ENCODE results near the gene DLK1. TPM values are rescaled to one million over a fixed set of nuclear protein-coding genes. Genes with fewer than 3 reads are reported as not detected.

Gene DLK1
- total and polyA plus RNA-seq, 2 of the 4 experiments (the other 2 are of a cell fraction): under 0.01 to 0.07 TPM

DNA sequence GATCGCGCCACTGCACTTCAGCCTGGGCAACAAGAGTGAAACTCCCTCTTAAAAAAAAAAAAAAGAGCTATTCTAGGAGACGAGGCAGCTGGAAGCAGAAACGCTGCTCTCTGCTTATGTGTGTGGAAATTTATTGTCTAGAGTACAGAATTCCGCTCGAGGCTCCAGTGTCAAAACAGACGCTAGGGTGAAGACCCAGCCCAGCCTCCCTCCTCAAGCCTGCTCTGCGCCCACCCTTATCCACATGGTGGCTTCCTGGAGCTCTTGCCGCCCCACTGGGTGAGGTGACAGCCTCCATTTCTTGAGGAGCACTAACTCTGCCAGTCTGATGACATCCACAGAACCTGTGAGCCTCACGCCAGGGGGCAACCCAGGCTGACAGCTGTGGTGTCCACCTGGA is 49.5 kb upstream of the DLK1 start:
- no peak overlapping the region for H2AK5ac ChIP-seq (ENCODE audit: low read depth, low read length)
- peaks cover 10% of the 10 kb centered on the region for H3K4me1 ChIP-seq (ENCODE audit: control insufficient read depth, insufficient read depth, low read length)
- no peak overlapping the region for H3K4me3 ChIP-seq (ENCODE audit: insufficient read depth, low read depth, low read length)
- no peak overlapping the region for H3K4me2 ChIP-seq (ENCODE audit: low read depth, low read length)
- BruUV-seq (replicated peaks): no TSS peak
- DNase-seq (no peak), ATAC-seq (ENCODE audit: low read depth) (no peak)
- no peak overlapping the region for H2BK5ac ChIP-seq (ENCODE audit: low read depth, low read length, poor library complexity, severe bottlenecking)
- H3K23ac ChIP-seq (ENCODE audit: low read depth, low read length): no peak overlapping the region
- no peak overlapping the region; the same call in 2 of the 3 replicates for H2BK15ac ChIP-seq (ENCODE audit: low read depth, low read length)
- no peaks in the 10 kb centered on the region for H3K79me1 ChIP-seq (ENCODE audit: low read depth in 1 of 2, low read length in 2 of 2)
- no peak overlapping the region for H4K8ac ChIP-seq (ENCODE audit: low read depth in 2 of 2, low read length in 2 of 2)
- no peak overlapping the region for H3K4ac ChIP-seq (ENCODE audit: low read depth, low read length)
- ChIA-PET POLR2A (ENCODE audit: unreplicated experiment) (no interaction called here), CTCF (no interaction called here)
- in situ Hi-C loops (cut with MboI; ENCODE audit: low sequenced_read_pairs) (no loop called here), dilution Hi-C loops (cut with HindIII; ENCODE audit: low sequenced_read_pairs, unreplicated experiment) (no loop called here), intact Hi-C loops (cut with micrococcal nuclease) (no loop called here)
- no peak overlapping the region for H4K91ac ChIP-seq (ENCODE audit: insufficient read depth, low read depth, low read length)
- no peak overlapping the region for H3K27ac ChIP-seq (ENCODE audit: insufficient read depth, low read length)
- H3K36me3 ChIP-seq (ENCODE audit: control insufficient read depth, insufficient read depth, low read length): no peaks in the 10 kb centered on the region
- H3K9me3 ChIP-seq (ENCODE audit: control insufficient read depth, insufficient read depth, low read length): peaks cover 5% of the 10 kb centered on the region
- H3K27me3 ChIP-seq (ENCODE audit: control insufficient read depth, insufficient read depth, low read length): peaks cover 30% of the 10 kb centered on the region
- peak overlapping the region; percentile 72 for H2AFZ ChIP-seq (replicated peaks; ENCODE audit: low read length, poor library complexity)
- H3K14ac ChIP-seq (replicated peaks; ENCODE audit: low read depth, low read length): 0 out of 2 replicates have a peak overlapping the region, but pooled peaks have one; percentile 62
- no CpG with 5 or more reads among the region's 10 CpGs for WGBS, 2 experiments (ENCODE audit: extremely low coverage in 2 of 2, insufficient read length in 1 of 2)
- no peaks in the 10 kb centered on the region; the same call in 1 of the 2 replicates for H3K9me1 ChIP-seq (ENCODE audit: insufficient read depth, low read length)
- no peak overlapping the region for H2BK120ac ChIP-seq (ENCODE audit: low read depth, low read length)
- no peak for TF ChIP-seq RAD21 (IDR thresholded peaks at IDR 0.05; ENCODE audit: low read length)
- TF ChIP-seq, protein P1, sequence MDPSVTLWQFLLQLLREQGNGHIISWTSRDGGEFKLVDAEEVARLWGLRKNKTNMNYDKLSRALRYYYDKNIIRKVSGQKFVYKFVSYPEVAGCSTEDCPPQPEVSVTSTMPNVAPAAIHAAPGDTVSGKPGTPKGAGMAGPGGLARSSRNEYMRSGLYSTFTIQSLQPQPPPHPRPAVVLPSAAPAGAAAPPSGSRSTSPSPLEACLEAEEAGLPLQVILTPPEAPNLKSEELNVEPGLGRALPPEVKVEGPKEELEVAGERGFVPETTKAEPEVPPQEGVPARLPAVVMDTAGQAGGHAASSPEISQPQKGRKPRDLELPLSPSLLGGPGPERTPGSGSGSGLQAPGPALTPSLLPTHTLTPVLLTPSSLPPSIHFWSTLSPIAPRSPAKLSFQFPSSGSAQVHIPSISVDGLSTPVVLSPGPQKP (IDR thresholded peaks at IDR 0.05; ENCODE audit: borderline replicate concordance, low read depth, low read length): no peak
- H3K9ac ChIP-seq (ENCODE audit: low read depth, low read length): no peak overlapping the region
- H2BK20ac ChIP-seq (ENCODE audit: low read depth, low read length): no peak overlapping the region
- H4K20me1 ChIP-seq (ENCODE audit: insufficient read depth, low read length): no peaks in the 10 kb centered on the region; the same call in 1 of the 2 replicates
- H4K5ac ChIP-seq (ENCODE audit: low read depth, low read length): no peak overlapping the region; the same call in 1 of the 2 replicates
- H3K18ac ChIP-seq (ENCODE audit: low read depth, low read length): no peak overlapping the region; the same call in 1 of the 2 replicates
- H2AK9ac ChIP-seq (replicated peaks; ENCODE audit: low read depth, low read length, poor library complexity): peak overlapping the region; percentile 62
- no peak overlapping the region for H3K56ac ChIP-seq (ENCODE audit: extremely low read depth, insufficient read depth, low read length)
